NT2/D1 (cell line): ENCODE data around the gene SYNDIG1.

Source experiments
- YY1 ChIP-seq: IDR thresholded peaks from 2 replicates; pipeline ENCODE4 v1.6.1; 2011; ENCODE audit not compliant: insufficient read length, insufficient read depth
- ZNF274 ChIP-seq: IDR thresholded peaks from 2 replicates; pipeline ENCODE4 v1.6.1; 2011; ENCODE audit warnings: mild to moderate bottlenecking, low read depth, low read length

DNA sequence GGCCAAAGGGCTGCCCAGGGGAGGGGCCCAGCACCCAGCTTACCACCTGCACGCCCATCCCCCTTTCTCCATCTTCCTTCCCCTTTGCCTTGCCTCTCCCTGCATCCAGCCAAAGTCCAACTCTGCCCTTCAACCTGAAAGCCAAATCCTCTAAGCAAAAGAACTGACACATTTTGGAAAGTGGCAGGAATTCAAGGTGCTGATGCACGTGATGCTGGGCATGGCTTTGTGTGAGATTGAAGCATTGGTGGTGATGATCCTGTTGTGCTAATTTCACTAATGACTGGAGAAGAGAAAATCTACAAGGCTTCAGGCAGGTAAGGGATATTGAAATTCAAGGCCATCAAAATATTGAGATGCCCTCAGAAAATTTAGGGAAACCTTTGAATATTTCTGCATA, 23.3 kb downstream of the SYNDIG1 start:
- TF ChIP-seq ZNF274, result no peak
- TF ChIP-seq YY1, result no peak
